Duodenal mucosa (tissue), 2 donors: ENCODE results near the gene TRIM47.

Experiments used
- H3K27ac ChIP-seq: one replicate; pipeline ENCODE4 v1.7.0; 2013; ENCODE audit warnings: low read depth, low read length
- H3K27me3 ChIP-seq, 2 donors: one replicate each; pipeline ENCODE4 v1.7.0; 2013; ENCODE audit warnings: low read length in 2 of 2, control low read depth in 1 of 2; ENCODE audit not compliant: insufficient read depth in 2 of 2, control insufficient read depth in 1 of 2
- H3K36me3 ChIP-seq, 2 donors: one replicate each; pipeline ENCODE4 v1.7.0; 2013; ENCODE audit warnings: low read length in 2 of 2, control low read depth in 1 of 2; ENCODE audit not compliant: insufficient read depth in 2 of 2, control insufficient read depth in 1 of 2
- H3K4me1 ChIP-seq, 2 donors: one replicate each; pipeline ENCODE4 v1.7.0; 2013; ENCODE audit warnings: low read length in 2 of 2, control low read depth in 1 of 2; ENCODE audit not compliant: insufficient read depth in 2 of 2, control insufficient read depth in 1 of 2
- H3K4me3 ChIP-seq, 2 donors: one replicate each; pipeline ENCODE4 v1.7.0; 2013; ENCODE audit warnings: low read length in 2 of 2, low read depth in 1 of 2
- H3K9ac ChIP-seq, 2 donors: one replicate each; pipeline ENCODE4 v1.7.0; 2013; ENCODE audit warnings: low read length in 2 of 2, low read depth in 1 of 2
- H3K9me3 ChIP-seq, 2 donors: one replicate each; pipeline ENCODE4 v1.7.0; 2013; ENCODE audit warnings: low read length in 2 of 2, control low read depth in 1 of 2; ENCODE audit not compliant: control insufficient read depth in 1 of 2

TRIM47 gene

GRCh38 chr17:75908201-75908600 is 29.8 kb upstream of the TRIM47 start:
- H3K9me3 ChIP-seq = no peaks in the 10 kb centered on the region
- H3K9ac ChIP-seq = no peak overlapping the region
- no peaks in the 10 kb centered on the region for H3K27me3 ChIP-seq
- H3K27ac ChIP-seq = no peak overlapping the region
- peaks cover 0 to 5% of the 10 kb centered on the region in 2 donors for H3K36me3 ChIP-seq
- H3K4me3 ChIP-seq = no peak overlapping the region
- H3K4me1 ChIP-seq = peaks cover 20 to 24% of the 10 kb centered on the region in 2 donors

DNA sequence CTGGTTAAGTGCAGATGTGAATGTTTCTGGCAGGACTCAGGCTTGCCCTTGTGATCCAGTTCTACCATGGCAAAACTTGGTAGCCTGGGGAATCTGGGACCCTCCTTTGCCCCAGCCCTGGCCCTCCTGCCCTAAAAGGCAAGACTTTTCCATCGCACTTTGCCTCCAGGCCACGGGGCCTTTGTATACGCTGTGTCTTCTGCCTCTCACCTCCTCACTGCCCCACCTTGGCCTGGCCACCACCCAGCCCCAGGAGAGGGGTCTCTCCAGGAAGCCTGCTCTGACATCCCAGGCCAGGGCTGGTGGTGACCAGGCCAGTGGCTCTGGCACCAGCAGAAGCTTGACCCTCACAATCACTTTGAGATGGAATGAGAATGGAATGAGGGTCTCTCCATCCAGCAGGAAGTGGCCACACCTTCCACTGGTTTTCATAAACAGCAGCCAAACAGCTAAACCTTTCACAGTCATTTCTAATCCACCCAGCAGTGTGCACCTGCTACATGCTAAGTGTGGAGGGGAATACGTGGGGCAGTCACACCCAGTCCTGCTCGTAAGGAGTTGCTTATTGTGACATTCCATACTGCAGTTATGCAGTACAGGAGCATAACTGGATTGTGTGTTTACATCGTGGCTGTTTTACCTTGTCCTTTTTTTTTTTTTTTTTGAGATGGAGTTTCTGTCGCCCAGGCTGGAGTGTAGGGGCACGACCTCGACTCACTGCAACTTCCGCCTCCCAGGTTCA is 27.9 kb upstream of the TRIM47 start:
- Histone ChIP-seq H3K36me3 (peaks cover 11 to 14% of the 10 kb centered on the region in 2 donors), H3K9me3 (no peaks in the 10 kb centered on the region), H3K27ac (no peak overlapping the region), H3K4me3 (no peak overlapping the region), H3K4me1 (peaks cover 20 to 24% of the 10 kb centered on the region in 2 donors), H3K9ac (no peak overlapping the region), H3K27me3 (no peaks in the 10 kb centered on the region)

DNA sequence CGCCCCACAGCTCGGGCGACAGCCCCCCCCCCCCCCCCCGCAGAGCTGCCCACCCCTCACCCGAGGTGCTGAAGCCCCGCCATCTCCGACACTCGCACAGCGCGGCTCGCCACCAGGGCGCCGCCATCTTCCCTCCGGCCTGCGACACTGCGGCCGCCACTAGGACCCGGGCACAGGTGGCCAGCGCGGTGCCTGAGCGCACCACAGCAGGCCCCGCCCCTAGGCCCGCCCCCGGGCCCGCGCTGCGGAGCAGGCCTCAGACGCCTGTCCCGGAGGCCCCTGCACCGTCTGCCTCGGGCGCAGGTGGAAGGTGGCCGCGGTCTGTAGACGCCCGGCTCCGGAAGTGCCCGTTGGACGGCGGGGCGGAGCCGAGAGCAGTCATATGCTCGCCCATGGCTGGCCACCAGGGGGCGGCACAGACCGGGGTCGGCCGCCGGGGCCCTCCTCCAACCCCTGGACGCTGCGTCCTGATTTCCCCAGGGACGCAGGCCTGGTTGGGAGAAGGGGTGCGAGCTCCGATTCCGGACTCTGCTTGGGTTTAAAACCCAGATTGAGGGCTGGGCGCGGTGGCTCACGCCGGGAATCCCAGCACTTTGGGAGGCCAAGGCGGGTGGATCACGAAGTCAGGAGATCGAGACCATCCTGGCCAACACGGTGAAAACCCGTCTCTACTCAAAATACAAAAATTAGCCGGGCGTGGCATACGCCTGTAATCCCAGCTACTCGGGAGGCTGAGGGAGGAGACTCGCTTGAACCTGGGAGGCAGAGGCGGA is 26.6 kb upstream of the TRIM47 start, which contains the start of gene MRPL38:
TSS of gene MRPL38 (minus strand) at position 136 of the 773 bp plus-strand sequence. CDS start at position 127, 9 bp downstream.
- Histone ChIP-seq H3K27ac (peak within 1 kb of the TSS; percentile 87), H3K4me3 (peak within 1 kb of the TSS; percentile 63 to 85), H3K9ac (peak within 1 kb of the TSS; percentile 56 to 74), H3K4me1 (peaks cover 16 to 21% of the 10 kb centered on the region in 2 donors), H3K27me3 (no peaks in the 10 kb centered on the region), H3K36me3 (peaks cover 13 to 25% of the 10 kb centered on the region in 2 donors), H3K9me3 (no peaks in the 10 kb centered on the region)

DNA sequence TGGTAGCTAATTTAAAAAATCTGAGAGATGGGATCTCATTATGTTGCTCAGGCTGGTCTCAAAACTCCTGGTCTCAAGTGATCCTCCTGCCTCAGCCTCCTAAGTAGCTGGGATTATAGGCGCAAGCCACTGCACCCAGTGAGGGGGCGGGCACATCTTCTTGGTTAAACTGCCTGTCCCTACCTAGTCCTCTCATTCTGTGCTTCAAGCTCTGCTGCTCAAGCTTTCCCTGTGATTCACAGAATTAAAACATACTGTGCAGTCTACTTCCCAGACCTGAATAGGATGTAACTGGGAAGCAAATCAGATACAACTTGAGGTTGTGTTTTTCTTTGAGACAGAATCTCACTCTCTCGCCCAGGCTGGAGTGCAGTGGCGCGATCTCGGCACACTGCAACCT is 24.0 kb upstream of the TRIM47 start:
- Histone ChIP-seq H3K9me3 (no peaks in the 10 kb centered on the region), H3K4me1 (peaks cover 11 to 14% of the 10 kb centered on the region in 2 donors), H3K36me3 (peaks cover 26 to 41% of the 10 kb centered on the region in 2 donors)

GRCh38 chr17:75901727-75902126 is 23.3 kb upstream of the TRIM47 start:
- Histone ChIP-seq H3K9me3 (no peaks in the 10 kb centered on the region), H3K27me3 (no peaks in the 10 kb centered on the region), H3K4me3 (no peak overlapping the region), H3K27ac (no peak overlapping the region), H3K4me1 (peaks cover 14% of the 10 kb centered on the region in 2 donors), H3K36me3 (peaks cover 26 to 41% of the 10 kb centered on the region in 2 donors), H3K9ac (no peak overlapping the region)

More for the DNA sequence above, 24.0 kb upstream of the TRIM47 start:
- no peaks in the 10 kb centered on the region for H3K27me3 ChIP-seq
- no peak overlapping the region for H3K9ac ChIP-seq
- H3K4me3 ChIP-seq = no peak overlapping the region
- no peak overlapping the region for H3K27ac ChIP-seq

DNA sequence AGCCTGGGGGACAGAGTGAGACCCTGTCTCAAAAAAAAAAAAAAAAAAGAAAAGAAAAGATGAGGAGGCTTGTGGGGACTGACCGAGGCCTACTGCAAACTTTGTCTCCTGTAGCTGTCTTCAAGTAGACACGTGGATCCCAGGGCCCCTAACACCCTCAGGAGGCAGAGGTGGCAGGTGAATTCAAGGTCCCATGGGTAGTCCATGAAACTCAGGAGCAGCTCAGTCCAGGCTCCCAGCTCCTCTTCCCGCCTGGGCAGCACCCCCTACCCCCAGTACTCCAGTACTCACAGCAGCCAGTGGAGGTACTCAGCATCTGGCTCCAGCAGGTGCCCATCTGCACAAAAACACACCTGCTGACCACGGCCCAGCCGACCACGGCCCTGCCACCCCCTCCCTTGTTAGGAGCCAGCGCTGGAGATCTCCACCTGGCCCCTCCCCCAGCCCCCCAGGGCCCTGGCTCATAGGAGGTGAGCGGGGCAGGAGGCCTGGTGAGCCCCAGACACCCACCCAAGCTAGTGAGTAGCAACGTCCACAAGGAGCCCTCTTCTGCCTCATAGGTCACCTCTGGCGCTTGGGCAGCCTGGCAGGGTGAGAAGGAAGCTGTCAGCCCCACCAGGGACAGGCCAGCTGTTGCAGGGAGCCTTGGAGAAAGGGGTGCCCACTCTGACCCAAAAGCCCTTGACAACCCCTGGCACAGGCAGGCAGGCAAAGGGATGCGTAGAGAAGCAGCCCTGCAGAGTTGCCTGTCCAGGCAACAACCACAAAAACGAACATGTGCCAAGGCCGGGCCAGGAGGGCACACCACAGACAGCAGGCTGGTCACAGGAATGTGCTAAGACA is 22.5 kb upstream of the TRIM47 start:
- Histone ChIP-seq H3K27me3 (no peaks in the 10 kb centered on the region), H3K36me3 (peaks cover 26 to 41% of the 10 kb centered on the region in 2 donors), H3K4me1 (peaks cover 13 to 14% of the 10 kb centered on the region in 2 donors), H3K27ac (no peak overlapping the region), H3K9ac (no peak overlapping the region), H3K4me3 (no peak overlapping the region), H3K9me3 (no peaks in the 10 kb centered on the region)

- H3K27me3 ChIP-seq = no peaks in the 10 kb centered on the region
- peaks cover 26 to 41% of the 10 kb centered on the region in 2 donors for H3K36me3 ChIP-seq
- no peaks in the 10 kb centered on the region for H3K9me3 ChIP-seq
- H3K4me1 ChIP-seq = peaks cover 15 to 23% of the 10 kb centered on the region in 2 donors
- H3K9ac ChIP-seq = no peak overlapping the region
- H3K4me3 ChIP-seq = no peak overlapping the region
- no peak overlapping the region for H3K27ac ChIP-seq
Observed at GRCh38 chr17:75899767-75900468, 21.5 kb upstream of the TRIM47 start.

GRCh38 chr17:75899353-75899752 is 21.0 kb upstream of the TRIM47 start:
- Histone ChIP-seq H3K9ac (no peak overlapping the region), H3K4me1 (peaks cover 18 to 25% of the 10 kb centered on the region in 2 donors), H3K4me3 (no peak overlapping the region), H3K27ac (no peak overlapping the region), H3K36me3 (peaks cover 26 to 41% of the 10 kb centered on the region in 2 donors), H3K9me3 (no peaks in the 10 kb centered on the region), H3K27me3 (no peaks in the 10 kb centered on the region)

DNA sequence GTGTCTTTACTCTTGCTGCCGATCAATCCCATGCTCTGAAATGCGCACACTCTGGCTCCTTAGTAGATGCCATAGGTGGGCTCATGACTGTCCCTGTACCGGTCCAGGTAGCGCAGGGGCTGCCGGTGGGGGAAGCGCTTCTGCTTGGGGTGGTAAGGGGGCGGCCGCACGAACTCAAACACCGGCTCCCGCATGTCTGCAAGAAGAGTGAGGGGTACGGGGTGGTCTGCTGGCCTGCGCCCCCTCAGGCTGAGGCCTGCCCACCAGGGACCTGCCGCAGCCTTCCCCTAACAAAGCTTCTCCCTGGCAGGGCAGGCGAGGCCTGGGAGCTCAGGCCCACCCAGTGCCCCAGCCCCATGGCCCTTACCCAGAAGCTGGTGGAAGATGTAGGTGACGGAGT is 20.4 kb upstream of the TRIM47 start:
- H3K9me3 ChIP-seq = no peaks in the 10 kb centered on the region
- H3K27me3 ChIP-seq = no peaks in the 10 kb centered on the region
- peaks cover 19 to 21% of the 10 kb centered on the region in 2 donors for H3K4me1 ChIP-seq
- H3K4me3 ChIP-seq = no peak overlapping the region
- H3K9ac ChIP-seq = no peak overlapping the region
- H3K27ac ChIP-seq = no peak overlapping the region
- H3K36me3 ChIP-seq = peaks cover 26 to 41% of the 10 kb centered on the region in 2 donors
